Fibroblast of the conjunctiva (primary cell): ENCODE measurements around the gene COX4I2.
"Not testable (repeated sequence)": the region's sequence is repeated elsewhere in the genome, so short reads cannot be mapped to it uniquely, and the experiment has no call there.

Experiments
- DNase-seq: peaks from one replicate; pipeline ENCODE4 v3.0.0-alpha.2; 2010; ENCODE audit warnings: low read depth

COX4I2 gene

DNA sequence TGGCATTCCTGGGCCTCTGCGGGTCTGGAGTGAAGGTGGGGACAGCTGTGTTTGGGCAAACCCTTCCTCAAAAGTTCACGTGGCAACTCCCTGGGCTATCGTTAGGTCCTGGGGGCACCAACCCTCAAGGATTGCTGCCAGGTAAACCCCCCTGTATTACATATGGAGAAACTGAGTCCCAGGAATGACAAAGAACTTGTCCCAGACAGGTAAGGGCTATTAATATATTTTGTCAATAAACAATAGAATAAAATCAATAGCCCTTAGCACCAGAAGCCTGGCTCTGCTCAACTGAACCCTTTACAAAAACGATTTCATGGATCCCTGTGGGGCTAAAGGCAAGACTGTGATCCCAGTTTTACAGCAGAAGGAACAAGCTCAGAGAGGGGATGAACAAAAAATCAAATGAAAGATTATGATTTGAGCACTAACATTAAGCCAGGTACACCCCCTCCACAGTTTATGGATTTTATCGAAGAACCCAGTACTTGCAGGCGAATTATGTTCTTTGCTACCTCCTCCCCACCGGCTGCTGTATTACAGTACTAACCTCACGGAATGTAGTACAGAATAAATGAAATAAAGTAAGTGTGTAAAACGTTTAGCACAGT lies 30.0 kb upstream of the COX4I2 start:
- no peak for DNase-seq

DNA sequence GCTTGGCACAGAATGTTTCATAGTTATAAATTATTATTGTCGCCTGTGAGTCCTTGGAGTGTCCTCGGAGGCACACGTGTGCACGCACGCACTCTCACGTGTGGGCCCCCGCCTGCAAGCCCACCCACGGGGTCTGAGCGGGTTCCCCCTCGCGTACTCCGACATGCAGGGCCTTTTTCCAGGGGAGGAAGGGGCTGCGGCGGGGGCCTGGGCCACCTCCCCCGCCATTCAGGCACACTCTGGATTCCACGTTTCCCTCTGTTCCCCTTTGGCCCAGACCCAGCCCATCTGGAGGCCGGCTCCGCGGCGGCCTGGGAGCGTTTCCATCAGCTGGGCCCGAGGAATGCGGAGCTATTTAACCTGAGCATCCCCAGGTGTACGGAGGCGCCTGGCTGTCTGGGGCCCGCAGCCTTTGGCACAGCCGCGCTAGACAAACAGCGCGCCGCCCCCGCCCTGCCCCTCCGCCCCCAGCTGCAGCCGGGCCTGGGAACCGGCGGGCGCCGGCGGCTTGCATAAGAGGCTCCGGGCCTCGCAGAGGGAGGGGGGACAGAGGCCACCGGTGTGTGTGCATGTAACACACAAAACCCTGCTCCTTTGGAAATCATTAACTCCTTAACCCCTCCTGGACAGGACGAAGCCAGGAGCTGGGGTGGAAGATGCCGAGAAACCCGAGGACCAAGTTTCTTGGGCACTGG lies 29.3 kb upstream of the COX4I2 start:
- no peak for DNase-seq

DNA sequence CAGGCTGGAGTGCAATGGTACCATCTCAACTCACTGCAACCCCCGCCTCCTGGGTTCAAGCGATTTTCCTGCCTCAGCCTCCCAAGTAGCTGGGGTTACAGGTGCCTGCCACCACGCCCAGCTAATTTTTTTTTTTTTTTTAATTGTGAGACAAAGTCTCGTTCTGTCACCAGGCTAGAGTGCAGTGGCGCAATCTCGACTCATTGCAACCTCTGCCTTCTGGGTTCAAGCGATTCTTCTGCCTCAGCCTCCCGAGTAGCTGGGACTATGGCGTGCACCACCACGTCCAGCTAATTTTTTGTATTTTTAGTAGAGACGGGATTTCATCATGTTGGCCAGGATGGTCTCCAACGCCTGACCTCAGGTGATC lies 25.5 kb upstream of the COX4I2 start:
- DNase-seq = not testable (repeated sequence)

DNA sequence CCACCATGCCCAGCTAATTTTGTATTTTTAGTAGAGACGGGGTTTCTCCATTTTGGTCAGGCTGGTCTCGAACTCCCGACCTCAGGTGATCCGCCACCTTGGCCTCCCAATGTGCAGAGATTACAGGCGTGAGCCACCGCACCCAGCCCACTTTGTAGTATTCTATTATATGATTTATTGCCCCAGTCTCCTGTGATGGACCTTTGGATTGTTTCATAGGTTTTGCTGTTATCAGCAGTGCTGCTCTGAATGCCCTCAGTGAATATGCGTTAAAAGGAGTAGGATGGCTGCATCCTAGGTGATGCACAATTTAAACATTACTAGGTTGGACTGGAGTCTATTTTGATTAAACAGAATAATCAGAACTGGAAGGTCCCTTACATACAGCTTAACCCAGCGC lies 22.3 kb upstream of the COX4I2 start:
- DNase-seq = no peak

DNA sequence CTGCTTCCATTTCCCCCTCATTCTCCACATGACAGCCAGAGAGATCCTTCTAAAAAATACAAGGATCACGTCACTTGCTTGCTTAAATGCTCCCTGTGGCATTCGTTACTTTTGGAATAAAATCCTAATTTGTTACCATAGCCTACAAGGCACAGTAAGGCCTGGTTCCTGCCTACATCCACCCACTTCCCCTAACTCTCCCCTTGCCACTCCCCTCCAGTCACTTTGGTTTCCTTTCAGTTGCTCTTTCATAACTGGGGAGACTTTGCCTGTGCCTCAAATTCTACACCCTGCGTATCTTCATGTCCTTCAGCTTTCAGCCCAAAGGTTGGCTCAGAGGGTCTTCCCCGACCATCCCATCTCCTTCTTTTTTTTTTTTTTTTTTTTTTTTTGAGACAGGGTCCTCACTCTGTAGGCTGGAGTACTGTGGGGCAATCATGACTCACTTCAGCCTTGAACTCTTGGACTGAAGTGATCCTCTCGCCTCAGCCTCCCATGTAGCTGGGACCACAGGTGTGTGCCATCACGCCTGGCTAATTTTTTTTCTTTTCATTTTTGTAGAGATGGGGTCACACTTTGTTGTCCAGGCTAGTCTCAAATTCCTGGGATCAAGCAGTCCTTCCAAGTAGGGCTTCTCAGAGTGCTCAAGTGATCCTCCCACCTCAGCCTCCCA lies 20.1 kb upstream of the COX4I2 start:
- no peak for DNase-seq

DNA sequence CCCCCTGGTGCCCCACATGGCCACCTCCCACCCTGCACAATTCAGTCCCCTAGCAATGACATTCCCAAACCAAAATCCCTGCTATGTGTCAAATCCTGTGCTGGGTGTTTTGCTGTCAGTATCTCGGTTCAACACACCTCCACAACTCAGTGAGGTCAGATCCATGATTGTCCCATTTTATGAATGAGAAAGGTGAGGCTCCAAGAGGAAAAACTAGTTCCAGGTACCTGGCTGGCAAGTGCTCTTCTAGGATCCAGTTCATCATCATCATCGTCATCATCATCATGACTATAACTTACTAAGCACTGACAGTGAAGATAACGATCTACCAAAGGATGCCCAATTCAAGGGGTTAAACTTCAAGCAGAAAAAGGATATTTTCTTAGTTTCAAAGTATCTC lies 17.5 kb upstream of the COX4I2 start:
- no peak for DNase-seq

DNA sequence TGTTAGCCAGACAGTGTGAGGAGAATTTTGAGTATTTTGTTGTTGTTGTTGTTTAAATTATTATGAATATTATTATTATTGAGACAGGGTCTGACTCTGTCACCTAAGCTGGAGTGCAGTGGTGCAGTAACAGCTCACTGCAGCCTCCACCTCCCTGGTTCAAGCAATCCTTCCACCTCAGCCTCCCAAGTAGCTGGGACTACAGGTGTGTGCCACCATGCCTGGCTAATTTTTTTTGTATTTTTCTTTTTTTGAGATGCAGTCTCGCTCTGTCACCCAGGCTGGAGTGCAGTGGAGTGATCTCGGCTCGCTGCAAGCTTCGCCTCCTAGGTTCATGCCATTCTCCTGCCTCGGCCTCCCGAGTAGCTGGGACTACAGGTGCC lies 14.6 kb upstream of the COX4I2 start:
- not testable (repeated sequence) for DNase-seq

DNA sequence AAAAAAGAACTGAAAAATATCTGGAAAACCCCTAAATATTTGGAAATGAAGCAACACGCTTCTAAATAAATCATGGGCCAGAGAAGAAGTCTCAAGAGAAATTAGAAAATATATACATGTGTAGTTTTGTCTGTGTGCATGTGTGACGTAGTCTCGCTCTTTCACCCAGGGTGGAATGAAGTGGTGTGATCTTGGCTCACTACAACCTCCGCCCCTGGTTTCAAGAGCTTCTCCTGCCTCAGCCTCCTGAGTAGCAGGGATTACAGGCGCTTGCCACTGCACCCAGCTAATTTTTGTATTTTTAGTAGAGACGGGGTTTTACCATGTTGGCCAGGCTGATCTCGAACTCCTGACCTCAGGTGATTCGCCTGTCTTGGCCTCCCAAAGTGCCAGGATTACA lies 11.2 kb upstream of the COX4I2 start:
- DNase-seq = not testable (repeated sequence)

DNA sequence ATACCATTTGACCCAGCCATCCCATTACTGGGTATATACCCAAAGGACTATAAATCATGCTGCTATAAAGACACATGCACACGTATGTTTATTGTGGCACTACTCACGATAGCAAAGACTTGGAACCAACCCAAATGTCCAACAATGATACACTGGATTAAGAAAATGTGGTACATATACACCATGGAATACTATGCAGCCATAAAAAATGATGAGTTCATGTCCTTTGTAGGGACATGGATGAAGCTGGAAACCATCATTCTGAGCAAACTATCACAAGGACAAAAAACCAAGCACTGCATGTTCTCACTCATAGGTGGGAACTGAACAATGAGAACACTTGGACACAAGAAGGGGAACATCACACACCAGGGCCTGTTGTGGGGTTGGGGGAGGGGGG lies 9.7 kb upstream of the COX4I2 start:
- DNase-seq = not testable (repeated sequence)

DNA sequence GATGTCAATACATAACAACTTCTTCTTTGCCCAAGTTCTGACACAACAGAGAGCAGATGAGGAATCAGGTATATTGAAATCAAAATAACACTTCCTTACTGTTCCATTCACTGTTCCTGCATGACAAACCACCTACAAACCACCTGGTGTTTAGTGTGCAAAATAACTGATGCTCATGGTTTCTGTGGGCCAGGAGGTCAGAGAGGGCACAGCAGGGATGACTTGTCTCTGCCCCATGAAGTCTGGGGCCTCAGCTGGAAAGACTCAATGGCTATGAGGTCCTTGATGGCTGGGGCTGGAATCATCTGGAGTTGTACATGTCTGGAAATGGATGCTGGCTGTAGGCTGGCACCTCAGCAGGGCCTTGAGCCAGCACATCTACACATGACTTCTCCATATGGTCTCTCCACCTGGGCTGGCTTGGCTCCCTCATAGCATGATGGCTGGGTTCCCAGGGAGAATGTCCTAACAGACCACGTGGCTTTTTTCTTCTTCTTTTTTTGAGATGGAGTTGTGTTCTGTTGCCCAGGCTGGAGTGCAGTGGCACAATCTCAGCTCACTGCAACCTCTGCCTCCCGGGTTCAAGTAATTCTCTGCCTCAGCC lies 7.4 kb upstream of the COX4I2 start:
- no peak for DNase-seq

DNA sequence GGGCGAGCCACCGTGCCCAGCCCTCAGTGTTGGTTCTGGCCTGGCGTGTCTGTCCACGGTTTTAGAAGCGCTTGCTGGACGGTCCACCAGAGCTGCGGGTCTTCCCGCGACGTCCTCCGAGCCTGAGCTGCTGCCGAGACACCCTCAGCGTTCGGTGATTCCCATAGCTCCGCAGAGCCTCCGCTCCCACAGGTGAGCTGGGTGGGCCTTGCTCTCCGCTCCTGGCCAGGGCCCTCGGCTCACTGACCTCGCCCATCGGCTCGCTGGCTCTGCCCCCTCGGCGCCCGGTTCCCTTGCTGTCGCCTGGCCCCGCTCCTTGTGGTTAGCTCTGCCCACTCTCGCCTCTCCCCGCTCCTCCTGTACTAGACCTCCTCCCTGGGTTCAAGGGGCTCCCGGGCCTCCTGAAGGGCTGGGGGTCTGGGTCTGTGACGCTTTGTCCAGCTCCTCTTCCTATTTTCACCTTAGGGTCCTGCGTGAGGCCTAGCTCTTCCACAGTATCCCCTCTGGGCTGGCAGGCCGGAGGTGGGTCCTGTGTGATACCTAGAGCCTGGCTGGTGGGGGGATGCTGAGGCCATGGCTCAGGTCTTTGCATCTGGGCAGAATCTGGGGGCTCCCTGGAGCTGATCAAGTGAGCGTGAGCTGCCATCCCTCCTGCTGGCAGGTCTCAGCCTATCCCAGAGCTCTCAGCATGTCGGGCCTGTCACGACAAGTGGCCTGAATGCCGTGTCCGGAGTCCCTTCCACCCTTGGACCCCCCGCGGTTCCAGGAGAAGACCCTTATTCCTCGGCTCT lies 5.0 kb upstream of the COX4I2 start:
- no peak for DNase-seq

DNA sequence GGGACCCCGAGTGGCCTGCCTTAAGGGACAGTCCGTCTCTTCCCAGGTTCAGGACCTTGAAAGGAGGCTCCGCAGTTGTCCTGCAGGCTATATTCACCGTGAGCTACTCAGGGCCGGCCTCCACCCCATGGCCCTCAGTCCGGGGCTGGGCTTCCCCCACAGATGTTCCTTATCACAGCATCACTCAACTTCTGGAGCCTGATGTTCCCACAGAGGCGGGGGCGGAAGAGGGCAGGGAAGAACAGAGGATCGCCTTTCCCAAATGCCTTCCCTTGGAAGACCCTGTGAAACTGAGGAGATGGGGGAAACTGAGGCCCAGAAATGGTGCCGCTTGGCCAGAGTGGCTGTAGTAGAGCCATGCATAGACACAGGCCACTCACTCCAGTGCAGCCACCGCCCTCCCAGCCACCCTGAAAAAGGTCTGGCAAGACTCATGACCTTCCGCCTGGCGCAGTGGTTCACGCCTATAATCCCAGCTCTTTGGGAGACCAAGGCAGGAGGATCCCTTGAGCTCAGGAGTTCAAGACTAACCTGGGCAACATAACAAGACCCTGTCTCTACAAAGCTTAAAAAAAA lies 4.3 kb upstream of the COX4I2 start:
- no peak for DNase-seq

DNA sequence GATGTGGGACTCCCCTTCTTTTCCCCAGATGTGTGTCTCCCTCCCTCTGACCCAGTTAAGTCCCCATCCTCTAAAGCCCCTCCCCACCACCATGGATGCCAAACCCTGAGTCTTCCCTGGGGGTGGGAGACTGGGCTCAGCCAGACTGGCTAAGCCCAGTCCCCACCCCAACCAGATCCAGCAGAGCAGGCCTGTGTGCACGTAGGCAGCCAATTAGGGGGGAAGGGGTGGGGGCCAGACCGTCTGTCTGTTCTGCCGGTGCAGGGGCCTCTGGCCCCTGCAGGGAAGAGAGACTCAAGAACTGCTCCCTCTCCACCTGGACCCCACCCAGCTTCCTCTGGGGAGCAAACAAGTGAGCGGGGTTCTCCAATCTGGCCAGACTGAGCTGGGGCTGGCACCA lies 605 bp downstream of the COX4I2 start:
- no peak for DNase-seq

DNA sequence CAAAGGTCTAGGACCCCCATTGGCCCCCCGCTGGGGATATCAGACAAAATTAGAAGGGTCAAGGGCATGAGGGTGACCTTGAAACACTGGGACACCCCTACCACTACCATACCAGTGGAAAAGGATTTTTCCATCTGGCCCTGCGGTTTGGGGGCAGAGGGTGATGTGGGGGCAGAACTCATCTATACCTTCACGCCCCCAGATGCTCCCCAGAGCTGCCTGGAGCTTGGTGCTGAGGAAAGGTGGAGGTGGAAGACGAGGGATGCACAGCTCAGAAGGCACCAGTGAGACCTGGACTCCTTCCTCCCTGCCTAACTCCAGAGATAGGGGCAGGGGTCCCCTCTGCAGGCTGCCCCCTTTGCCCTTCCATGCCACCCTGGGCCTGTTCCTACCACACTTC lies 1.1 kb downstream of the COX4I2 start:
- DNase-seq = no peak

DNA sequence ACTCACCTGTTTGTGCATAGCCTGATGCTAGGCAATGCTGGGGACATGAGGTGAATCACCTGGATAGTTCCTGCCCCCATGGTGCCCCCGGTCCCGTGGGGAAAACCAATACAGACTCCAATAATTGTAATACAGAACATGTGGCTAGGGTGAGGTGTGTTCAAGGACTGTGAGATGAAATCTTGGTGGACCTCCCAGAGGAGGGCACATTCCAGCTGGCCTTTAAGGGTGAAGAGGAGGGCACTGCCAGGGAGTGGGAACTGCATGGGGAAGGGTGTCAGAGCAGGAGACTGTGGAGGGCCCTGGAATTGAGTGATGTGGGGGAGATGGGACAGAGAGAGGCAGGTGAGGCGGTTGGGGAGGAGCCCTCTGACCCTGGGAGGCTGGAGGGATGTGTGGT lies 2.5 kb downstream of the COX4I2 start:
- DNase-seq = no peak

DNA sequence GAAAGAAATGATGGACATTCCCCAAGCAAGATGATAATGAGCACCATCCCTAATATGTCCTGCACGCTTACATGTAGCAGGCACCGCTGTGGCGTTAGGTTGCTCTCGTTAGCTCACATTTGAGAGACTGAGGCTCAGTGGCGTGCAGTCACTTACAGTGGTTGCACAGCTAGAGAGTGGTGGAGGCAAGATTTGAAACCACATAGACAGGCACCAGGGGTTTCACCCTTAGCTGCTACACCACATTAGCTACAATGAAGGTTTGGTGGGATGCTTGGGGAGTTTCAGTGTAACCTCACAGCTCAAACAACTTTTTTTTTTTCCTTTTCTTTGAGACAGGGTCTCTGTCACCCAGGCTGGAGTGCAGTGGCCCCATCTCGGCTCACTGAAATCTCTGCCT lies 3.7 kb downstream of the COX4I2 start:
- DNase-seq = no peak

DNA sequence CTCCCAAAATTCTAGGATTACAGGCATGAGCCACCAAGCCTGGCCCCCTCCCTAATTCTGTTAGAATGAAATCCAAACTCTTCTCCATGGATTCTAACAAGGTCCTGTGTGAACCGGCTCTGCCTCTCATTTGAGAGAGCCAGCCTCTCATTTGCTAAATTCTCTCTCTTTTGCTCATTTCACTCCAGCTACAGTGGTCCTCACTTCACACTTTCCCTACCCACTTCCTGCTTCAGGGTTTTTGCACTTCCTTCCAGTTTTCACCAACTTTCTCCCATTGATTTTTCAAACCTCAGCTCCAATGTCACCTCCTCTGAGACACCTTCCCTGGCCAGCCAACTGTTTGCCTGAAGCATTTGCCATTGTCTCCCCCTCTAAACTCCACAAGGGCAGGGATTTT lies 5.1 kb downstream of the COX4I2 start:
- no peak for DNase-seq

DNA sequence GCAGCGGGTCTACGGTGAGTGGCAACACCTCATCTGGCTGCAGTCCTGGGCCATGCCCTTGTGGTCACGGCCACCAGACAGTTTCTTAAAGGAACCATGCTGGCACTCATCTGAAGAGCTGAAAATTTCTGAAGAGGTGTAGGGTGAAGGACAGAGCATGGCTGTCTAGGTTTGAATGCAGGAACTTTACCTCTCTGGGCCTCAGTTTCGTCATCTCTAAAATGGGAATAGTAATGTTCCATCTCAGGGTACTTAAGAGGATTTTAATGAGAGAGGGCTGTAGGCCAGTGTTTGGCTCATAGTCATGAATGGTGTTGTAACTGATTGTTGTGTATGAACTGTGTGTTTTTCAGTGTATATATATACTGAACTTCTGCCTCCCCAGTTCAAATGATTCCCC lies 5.8 kb downstream of the COX4I2 start:
- DNase-seq = no peak

DNA sequence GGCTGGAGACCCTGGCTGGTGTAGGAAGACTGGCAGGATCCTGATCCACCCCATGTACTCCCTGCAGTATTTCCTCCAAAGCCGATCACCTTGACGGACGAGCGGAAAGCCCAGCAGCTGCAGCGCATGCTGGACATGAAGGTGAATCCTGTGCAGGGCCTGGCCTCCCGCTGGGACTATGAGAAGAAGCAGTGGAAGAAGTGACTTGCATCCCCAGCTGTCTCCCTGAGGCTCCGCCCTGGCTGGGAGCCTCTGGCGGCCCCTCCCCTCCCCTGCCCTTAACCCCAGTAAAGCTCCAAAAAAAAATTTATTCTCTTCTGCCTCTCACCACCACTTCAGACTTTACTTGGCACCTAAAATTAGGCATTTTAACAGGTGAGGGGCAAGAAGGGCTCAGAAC lies 7.0 kb downstream of the COX4I2 start:
- no peak for DNase-seq

DNA sequence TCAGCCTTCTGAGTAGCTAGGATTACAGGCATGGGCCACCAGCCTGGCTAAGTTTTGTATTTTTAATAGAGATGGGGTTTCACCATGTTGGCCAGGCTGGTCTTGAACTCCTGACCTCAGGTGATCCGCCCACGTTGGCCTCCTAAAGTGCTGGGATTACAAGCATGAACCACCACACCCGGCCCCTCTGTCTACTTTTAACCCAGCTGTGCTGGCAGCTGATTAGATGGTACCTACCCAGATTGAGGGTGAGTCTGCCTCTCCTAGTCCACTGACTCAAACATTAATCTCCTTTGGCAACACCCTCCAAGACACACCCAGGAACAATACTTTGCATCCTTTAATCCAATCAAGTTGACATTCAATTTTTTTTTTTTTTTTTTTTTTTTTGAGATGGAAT lies 10.4 kb downstream of the COX4I2 start:
- not testable (repeated sequence) for DNase-seq

DNA sequence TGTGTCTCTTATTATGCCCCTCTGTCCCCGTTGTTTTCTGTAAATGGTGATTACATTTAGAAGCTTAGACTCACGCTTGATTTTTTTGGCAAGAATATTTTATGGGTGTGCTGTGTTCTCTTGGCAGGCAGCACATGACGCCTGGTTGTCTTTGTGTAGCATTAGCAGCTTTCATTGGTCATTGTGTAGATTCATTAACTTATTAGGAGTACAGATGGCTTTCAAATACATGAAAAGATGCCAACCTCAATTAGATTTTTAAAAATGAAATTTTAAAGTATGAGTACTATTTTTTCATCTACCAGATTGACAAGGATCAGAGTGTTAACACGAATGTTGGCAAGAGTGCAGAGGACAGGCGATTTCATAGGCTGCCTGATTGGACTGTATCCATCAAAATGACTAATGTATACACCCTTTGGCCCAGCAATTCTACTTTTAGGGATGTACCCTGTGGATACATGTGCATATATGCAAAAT lies 15.2 kb downstream of the COX4I2 start:
- peak; percentile 86 for DNase-seq

DNA sequence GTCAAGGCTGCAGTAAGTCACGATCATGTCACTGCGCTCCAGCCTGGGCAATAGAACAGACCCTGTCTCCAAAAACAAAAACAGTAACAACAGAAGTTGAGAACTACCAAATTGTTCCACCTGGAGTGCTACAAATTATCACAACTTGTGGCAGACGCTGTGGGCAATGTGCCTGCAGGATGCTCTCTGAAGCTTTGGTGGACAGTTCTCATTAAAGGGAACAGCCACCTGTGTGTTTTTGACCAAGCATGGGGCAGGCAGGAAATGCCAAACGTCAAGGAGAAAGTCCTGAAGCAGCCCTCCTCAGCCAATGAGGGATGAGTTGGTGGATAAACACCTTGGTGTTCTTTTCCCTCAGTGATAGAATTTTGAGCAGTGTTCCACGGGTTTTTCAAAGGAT lies 15.8 kb downstream of the COX4I2 start:
- no peak for DNase-seq
